Body of pancreas (tissue), 4 donors: Measurements from ENCODE around the gene HPSE2. TPM values are rescaled to one million over a fixed set of nuclear protein-coding genes. Genes with fewer than 3 reads are reported as not detected.

Source experiments
- ATAC-seq: fragments of 150-250 bp; one replicate; pipeline ENCODE4 v1.9.1; 2016
- DNase-seq, 4 donors: peaks; one replicate each; pipeline ENCODE4 v3.0.0-alpha.2; 2019
- H3K27ac ChIP-seq, 4 donors: fragments of 200-600 bp; sonication (generic); 1 replicate in 3 of 4; 2 replicates in 1 of 4; pipeline versions ENCODE4 v1.5.1 to v1.6.1; 2016 to 2019; ENCODE audit warnings: mild to moderate bottlenecking in 1 of 4, mixed read lengths in 1 of 4, moderate library complexity in 1 of 4
- H3K27me3 ChIP-seq, 2 donors: fragments of 200-600 bp; sonication (generic); one replicate each; pipeline ENCODE4 v1.6.0; 2016; ENCODE audit warnings: mild to moderate bottlenecking in 1 of 2
- H3K36me3 ChIP-seq, 2 donors: fragments of 200-600 bp; sonication (generic); replicated peaks in 1 of 2; 2 replicates each; pipeline ENCODE4 v1.5.1; 2016; ENCODE audit warnings: low read depth in 2 of 2; ENCODE audit not compliant: insufficient read depth in 1 of 2
- H3K4me1 ChIP-seq: fragments of 200-600 bp; sonication (generic); one replicate; pipeline ENCODE4 v1.6.0; 2016
- H3K4me3 ChIP-seq, 2 donors: fragments of 200-600 bp; sonication (generic); 1 replicate in 1 of 2; 2 replicates in 1 of 2; pipeline ENCODE4 v1.5.1; 2016 to 2019
- H3K9me3 ChIP-seq, 3 donors: fragments of 200-600 bp; sonication (generic); 1 replicate in 2 of 3; 2 replicates in 1 of 3; pipeline ENCODE4 v1.5.1; 2016
- POLR2A ChIP-seq, 3 donors: fragments of 450-650 bp; IDR thresholded peaks; one replicate each; pipeline ENCODE4 v1.6.1; 2016; ENCODE audit warnings: antibody characterized with exemption in 3 of 3, mild to moderate bottlenecking in 2 of 3
- WGBS, 2 donors: methylation state at CpG; one replicate each; pipeline ENCODE4 v1.1.5; 2017; 5-methylcytosine and 5-hydroxymethylcytosine counted together
- intact Hi-C: fragments of 100-400 bp; cut with DNase I; formaldehyde crosslinking; loops from one replicate; pipeline ENCODE4 v1.15.1; 2023
- total RNA-seq, 2 donors: library from RNA; depleted of rRNA; stranded (reverse); fragments of >200 nt; gene quantifications; one replicate each; pipeline ENCODE4 v1.1.0, GENCODE V29; 2016
- TF ChIP-seq, protein P1 (sequence below), 7 experiments: fragments of 450-650 bp in 4 of 7; fragments of 200-600 bp in 3 of 7; sonication (generic) in 3 of 7; IDR thresholded peaks; one replicate each; pipeline ENCODE4 v1.5.1; 2016 to 2019; ENCODE audit warnings: antibody characterized with exemption in 7 of 7

The HPSE2 gene
- total RNA-seq, 2 donors from 2014 or later: not detected

DNA sequence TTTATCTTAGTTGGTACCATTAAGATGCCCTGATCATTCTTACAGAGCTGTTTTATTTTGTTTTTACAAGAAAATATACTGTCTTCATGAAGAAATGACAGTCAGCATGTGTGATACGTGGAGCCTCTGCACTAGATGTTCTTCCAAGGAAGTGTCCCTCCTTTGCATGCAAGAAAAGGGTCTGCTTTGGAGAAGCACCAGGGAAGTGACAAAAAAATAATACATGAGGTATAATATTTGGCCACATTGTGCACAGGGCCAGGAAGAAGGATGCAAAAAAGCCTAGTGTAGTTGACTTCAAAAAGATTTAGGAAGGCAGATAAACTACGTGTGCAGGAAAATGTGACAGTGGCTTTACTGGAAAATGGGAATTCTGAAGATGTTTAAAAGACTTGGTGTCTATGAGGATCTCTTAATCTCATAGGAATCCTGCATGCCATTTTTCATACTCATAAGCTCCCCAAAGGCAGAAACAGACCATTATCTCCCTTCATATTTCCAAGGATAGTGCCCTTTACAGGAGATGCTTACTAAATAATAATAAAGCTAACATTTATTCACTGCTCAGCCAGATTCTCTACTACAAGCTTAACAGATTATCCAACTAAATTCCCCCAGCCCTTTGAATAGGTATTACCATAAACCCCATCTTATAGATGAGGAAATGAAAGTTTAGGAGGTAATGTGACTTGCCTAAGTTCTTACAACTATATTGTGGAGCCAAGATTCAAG lies 284.2 kb downstream of the HPSE2 start:
- Histone ChIP-seq H3K27ac (no peak overlapping the region), H3K9me3 (no peaks in the 10 kb centered on the region), H3K4me3 (no peak overlapping the region), H3K36me3 (no peaks in the 10 kb centered on the region), H3K27me3 (no peaks in the 10 kb centered on the region), H3K4me1 (no peaks in the 10 kb centered on the region)
- no peak for ATAC-seq
- TF ChIP-seq, protein P1, sequence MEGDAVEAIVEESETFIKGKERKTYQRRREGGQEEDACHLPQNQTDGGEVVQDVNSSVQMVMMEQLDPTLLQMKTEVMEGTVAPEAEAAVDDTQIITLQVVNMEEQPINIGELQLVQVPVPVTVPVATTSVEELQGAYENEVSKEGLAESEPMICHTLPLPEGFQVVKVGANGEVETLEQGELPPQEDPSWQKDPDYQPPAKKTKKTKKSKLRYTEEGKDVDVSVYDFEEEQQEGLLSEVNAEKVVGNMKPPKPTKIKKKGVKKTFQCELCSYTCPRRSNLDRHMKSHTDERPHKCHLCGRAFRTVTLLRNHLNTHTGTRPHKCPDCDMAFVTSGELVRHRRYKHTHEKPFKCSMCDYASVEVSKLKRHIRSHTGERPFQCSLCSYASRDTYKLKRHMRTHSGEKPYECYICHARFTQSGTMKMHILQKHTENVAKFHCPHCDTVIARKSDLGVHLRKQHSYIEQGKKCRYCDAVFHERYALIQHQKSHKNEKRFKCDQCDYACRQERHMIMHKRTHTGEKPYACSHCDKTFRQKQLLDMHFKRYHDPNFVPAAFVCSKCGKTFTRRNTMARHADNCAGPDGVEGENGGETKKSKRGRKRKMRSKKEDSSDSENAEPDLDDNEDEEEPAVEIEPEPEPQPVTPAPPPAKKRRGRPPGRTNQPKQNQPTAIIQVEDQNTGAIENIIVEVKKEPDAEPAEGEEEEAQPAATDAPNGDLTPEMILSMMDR (IDR thresholded peaks at IDR 0.05): no peak
- no peak for TF ChIP-seq POLR2A (IDR thresholded peaks at IDR 0.05)
- intact Hi-C loops: no loop called here
- no peak for DNase-seq
- 54 to 58% methylated on average over 2 of the region's 2 CpGs for WGBS, 2 donors

DNA sequence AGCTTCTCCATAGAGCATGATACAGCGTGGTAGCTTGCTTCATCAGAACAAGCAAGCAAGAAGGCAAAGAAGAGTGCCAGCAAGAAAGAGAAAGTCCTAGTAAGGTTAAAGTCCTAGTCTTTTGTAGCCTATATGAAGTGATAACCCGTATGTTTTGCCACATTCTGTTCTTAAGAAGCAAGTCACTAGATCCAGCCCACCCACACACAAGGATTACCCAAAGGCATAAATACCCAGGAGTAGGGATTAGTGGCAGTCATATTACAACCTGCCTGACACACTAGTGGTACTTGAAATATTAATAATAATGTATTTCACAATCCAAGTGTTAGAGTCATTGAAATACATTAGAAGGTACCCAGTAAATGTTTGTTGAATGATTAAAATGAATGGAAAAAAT lies 285.5 kb downstream of the HPSE2 start:
- Histone ChIP-seq H3K4me3 (no peak overlapping the region), H3K27me3 (no peaks in the 10 kb centered on the region), H3K4me1 (no peaks in the 10 kb centered on the region), H3K9me3 (no peaks in the 10 kb centered on the region), H3K27ac (no peak overlapping the region), H3K36me3 (no peaks in the 10 kb centered on the region)
- intact Hi-C loops: no loop called here
- TF ChIP-seq POLR2A (IDR thresholded peaks at IDR 0.05): no peak
- WGBS, 2 donors: 60 to 71% methylated on average over 2 of the region's 2 CpGs
- DNase-seq (no peak), ATAC-seq (no peak)

DNA sequence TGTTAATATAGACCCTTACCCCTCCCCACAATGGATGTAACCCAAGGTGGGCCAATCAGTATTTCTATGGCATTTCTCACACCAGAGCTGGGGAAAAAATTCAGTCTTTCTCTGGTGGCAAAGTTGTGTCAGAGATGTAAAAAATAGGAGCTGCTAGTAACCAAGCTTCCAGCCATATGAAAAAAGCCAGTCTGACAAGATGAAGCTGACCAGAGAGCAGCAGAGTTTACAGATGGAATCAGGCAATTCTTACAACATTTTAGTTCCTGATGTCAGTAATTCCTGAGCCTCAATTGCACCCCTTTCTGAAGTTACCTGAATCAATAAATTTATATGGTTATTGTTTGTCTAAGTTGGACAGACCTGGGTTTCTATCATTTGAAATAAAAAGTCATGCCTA lies 286.3 kb downstream of the HPSE2 start:
- no peak overlapping the region for H3K27ac ChIP-seq
- H3K4me3 ChIP-seq: no peak overlapping the region
- intact Hi-C loops: no loop called here
- no peaks in the 10 kb centered on the region for H3K4me1 ChIP-seq
- H3K9me3 ChIP-seq: no peaks in the 10 kb centered on the region
- TF ChIP-seq, protein P1 (IDR thresholded peaks at IDR 0.05): no peak
- TF ChIP-seq POLR2A (IDR thresholded peaks at IDR 0.05): no peak
- DNase-seq: no peak
- no peaks in the 10 kb centered on the region for H3K27me3 ChIP-seq
- H3K36me3 ChIP-seq: no peaks in the 10 kb centered on the region
- ATAC-seq: no peak

DNA sequence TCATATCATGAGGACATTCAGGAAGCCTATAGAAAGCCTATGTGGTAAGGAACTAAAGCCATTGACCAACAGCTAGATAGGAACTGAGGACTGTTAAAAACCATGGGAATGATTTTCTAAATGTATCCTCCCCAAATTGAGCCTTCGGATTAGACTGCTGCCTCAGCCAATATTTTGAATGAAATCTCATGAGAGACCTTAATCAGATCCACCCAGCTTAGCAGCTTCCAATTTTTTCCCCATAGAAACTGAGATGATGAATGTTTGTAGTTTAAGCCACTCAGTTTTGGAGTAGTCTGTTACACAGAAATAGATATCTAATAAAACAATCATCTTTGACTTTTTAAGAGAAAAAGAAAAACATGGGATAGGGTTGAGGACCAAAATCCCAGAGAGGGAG lies 292.0 kb downstream of the HPSE2 start:
- no peak for ATAC-seq
- intact Hi-C loops: no loop called here
- Histone ChIP-seq H3K27ac (no peak overlapping the region), H3K27me3 (no peaks in the 10 kb centered on the region), H3K4me1 (no peaks in the 10 kb centered on the region), H3K36me3 (no peaks in the 10 kb centered on the region), H3K4me3 (no peak overlapping the region), H3K9me3 (no peaks in the 10 kb centered on the region)
- TF ChIP-seq, protein P1 (IDR thresholded peaks at IDR 0.05): no peak
- TF ChIP-seq POLR2A (IDR thresholded peaks at IDR 0.05): no peak
- 50 to 55% methylated on average over 1 of the region's 1 CpG for WGBS, 2 donors
- DNase-seq: no peak

DNA sequence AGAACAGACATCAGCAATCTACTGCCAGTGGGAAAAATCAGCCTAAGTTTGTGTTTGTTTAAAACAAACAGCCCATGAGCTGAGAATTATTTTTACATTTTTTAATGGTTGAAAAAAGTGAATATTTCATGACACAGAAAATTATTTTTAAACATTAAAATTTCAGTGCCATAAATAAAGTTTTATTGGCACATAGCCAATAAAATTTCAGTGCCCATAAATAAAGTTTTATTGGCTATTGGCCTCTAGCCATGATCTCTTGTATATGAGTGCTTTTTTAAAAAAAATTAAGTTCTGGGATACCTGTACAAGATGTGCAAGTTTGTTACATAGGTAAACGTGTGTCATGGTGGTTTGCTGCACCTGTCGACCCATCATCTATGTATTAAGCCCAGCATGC lies 305.9 kb downstream of the HPSE2 start:
- TF ChIP-seq POLR2A (IDR thresholded peaks at IDR 0.05): no peak
- TF ChIP-seq, protein P1 (IDR thresholded peaks at IDR 0.05): no peak
- no peaks in the 10 kb centered on the region for H3K27me3 ChIP-seq
- H3K4me1 ChIP-seq: no peaks in the 10 kb centered on the region
- DNase-seq: no peak
- intact Hi-C loops: no loop called here
- ATAC-seq: no peak
- H3K27ac ChIP-seq: no peak overlapping the region
- no peak overlapping the region for H3K4me3 ChIP-seq
- no peaks in the 10 kb centered on the region for H3K36me3 ChIP-seq
- 84 to 87% methylated on average over 2 of the region's 2 CpGs for WGBS, 2 donors
- H3K9me3 ChIP-seq: no peaks in the 10 kb centered on the region
